GM18517 (cell line): ENCODE data around the gene CC2D1A.

Source experiments
- ATAC-seq: cut with Tn5 transposase; IDR thresholded peaks from one replicate; pipeline ENCODE4 v1.9.1; 2021; ENCODE audit warnings: mild to moderate bottlenecking, moderate library complexity; ENCODE audit not compliant: unreplicated experiment

The CC2D1A gene

GRCh38 chr19:13932911-13933393, 27.0 kb downstream of the CC2D1A start:
- no peak for ATAC-seq

GRCh38 chr19:13934785-13935109, 28.7 kb downstream of the CC2D1A start:
- ATAC-seq = no peak

DNA sequence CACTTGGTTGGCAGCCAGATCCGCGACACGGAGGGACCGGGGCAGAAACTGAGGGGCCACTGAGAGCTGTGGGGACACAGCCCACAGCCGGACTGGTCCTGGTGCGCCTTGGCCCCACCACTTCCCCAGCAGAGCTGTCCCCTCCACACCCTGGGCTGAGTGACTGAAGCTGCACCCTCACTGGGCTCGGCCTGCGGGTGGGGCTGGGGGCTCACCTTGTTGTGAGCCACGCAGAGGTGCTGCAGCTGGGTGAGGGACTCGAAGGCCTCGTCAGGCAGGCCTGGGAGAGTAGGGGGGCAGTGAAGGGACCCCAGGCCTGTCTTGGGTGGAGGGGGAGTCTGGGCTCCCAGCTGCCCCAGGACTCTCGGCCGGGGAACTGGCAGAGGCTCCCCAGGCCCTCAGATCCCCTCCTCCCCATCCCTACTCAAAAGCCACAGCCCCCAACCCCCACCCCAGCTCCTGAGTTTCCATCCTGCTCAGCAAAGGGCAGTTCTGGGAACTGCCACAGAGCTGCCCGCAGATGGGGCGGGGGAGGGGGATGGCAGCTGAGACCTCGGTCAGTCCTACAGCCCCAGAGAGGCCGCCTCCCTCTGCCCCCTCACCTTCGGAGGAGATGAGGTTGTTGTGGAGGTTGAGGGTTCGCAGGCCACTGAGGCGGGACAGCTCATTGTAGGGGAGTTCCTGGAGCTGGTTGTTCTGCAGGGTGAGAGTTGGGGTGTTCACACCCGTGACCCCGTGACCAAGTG, 29.9 kb downstream of the CC2D1A start:
- no peak for ATAC-seq

DNA sequence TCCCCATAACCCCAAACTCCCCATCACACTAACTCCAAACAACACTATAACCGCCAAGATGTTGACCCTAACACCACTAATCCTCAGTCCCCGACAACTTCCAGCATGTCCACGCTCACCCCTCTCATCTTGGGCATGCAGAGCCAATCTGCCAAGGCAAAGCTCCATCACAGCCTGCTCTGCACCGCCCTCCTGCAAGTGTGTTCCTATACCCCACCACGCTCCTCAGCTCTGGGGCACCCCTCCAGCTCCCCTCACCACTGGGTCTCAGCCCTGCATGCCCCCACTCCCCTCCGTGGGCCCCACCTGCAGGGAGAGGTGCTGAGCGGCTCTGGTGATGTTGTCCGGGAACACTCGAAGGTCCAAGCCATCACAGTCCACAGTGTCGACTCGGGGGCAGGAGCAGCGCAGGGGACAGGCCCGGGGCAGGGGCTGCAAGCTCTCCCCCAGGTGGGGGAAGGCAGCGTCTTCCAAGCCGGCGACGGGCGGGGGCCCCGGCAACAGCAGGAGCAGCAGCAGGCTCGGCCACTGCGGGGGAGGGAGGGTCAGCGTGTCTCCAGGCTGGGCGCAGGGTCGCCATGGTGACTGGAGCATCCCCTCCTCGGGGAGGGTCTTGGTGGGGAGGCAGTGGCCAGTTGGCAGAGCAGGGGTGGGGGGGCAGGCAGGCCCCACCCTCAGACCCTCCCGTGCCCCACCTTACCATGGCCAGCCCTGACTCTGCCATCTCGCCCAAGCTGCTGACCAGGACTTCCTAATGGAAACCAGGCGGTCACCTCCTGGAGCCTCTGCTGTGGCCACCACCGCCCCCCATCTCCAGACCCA, 31.7 kb downstream of the CC2D1A start:
- ATAC-seq = no peak

- no peak for ATAC-seq
Observed at GRCh38 chr19:13938301-13939064, 32.5 kb downstream of the CC2D1A start, which contains the start of gene PODNL1. Gene PODNL1 (minus strand): TSS chr19:13938417. CDS start chr19:13938181, 236 bp downstream.

DNA sequence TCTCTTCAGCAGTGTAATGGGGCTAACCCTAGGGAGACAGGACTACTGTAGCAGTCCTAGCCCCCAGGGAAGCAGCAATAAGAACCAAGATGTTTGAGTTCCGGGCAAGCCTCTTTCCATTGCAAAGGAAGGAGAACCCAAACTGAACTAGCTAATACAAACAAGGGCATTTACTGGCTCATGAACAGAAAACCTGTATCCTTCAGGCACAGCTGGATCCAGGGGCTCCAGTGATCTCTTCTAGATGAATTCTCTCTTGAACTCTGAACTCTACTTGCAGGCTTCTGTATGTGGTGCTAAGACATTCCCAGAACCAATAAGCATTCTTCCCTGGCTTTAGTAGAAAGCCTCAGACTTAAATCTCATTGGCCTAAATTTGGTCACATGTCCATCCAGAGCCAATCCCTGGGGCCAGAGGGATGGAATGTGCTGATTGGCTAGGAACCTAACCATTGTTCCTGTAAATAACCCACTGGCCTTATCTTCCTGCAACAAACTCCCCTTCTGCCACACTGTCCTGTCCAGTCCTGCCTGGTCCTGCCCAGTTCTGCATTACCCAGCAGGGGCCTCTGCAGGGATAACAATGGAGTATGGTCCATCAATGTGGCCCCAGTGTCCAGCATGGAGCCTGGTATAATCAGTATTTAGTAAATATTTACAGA, 36.2 kb downstream of the CC2D1A start:
- ATAC-seq = no peak

DNA sequence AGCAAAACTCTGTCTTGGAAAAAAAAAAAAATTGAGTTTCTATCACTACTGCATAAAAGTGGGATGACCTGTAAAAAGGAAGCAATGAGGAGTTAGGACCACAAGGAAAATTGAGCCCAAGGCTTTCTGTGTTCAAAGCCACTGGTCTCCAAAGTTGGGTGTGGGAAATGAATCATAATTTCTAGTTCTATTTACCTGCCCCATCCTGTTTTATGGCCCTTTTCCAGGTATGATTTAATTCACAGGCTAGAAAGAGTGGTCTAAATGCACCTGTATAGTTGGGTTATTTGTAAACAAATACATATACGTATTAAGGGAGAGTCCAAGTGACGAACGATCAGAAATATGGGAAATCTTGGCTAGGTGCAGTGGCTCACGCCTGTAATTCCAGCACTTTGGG, 40.4 kb downstream of the CC2D1A start:
- ATAC-seq = no peak

GRCh38 chr19:13951043-13951442, 45.0 kb downstream of the CC2D1A start:
- no peak for ATAC-seq

- ATAC-seq = peak; percentile 6
Observed at GRCh38 chr19:13951799-13952153, 45.8 kb downstream of the CC2D1A start.

DNA sequence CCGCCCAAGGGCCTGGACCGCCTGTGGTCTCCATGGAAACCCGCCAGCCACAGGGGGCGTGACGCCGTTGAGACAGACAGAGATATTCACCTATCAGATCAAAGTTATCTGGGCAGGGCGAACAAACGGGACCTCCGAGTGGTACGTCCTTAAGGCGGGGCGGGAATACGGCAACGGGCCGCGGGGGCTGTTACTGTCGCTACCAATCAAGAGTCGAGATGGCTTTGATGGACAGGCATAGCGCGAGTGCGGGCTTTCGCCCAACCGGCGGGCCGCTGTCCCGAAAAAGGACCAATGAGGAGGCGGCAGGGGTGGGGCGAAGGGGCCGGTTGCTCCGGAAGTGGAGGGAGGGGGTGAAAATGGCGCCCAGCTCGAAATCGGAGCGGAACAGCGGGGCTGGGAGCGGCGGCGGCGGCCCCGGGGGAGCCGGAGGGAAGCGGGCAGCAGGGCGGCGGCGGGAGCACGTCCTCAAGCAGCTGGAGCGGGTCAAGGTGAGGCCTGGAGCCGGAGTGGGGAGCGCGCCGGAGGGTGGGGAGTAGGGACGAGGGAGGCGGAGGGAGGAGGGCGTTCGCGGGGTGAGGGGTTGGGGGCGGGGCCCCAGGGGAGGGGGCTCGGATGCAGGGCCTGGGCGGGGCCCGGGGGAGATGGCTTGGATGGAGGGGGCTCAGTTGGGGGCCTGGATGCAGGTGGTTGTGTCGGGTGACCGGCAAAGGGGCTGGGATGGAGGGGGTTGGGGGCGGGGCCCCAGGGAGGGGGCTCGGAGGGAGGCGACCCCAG, 46.3 kb downstream of the CC2D1A start, which contains the start of gene DCAF15:
Gene DCAF15, plus strand, starts transcription at position 356 of the 777 bp plus-strand sequence. Its CDS starts 4 bp downstream, at position 360.
- peak; percentile 98 for ATAC-seq

GRCh38 chr19:13952931-13953531, 47.0 kb downstream of the CC2D1A start:
- no peak for ATAC-seq

DNA sequence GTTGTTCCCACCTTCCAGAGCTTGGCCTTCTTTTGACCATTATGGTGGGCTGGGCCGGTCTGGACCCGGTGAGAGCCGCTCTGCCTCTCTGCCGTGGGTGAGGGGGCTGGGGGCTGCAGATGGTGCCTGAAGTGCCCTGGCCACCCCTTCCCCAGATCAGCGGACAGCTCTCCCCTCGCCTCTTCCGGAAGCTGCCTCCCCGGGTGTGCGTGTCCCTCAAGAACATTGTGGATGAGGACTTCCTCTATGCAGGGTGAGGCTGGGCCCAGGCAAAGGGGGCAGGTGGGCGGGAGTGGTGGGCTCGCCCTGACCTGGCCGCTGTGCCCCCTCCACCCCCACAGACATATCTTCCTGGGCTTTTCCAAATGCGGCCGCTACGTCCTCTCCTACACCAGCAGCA, 48.2 kb downstream of the CC2D1A start:
- ATAC-seq = no peak

DNA sequence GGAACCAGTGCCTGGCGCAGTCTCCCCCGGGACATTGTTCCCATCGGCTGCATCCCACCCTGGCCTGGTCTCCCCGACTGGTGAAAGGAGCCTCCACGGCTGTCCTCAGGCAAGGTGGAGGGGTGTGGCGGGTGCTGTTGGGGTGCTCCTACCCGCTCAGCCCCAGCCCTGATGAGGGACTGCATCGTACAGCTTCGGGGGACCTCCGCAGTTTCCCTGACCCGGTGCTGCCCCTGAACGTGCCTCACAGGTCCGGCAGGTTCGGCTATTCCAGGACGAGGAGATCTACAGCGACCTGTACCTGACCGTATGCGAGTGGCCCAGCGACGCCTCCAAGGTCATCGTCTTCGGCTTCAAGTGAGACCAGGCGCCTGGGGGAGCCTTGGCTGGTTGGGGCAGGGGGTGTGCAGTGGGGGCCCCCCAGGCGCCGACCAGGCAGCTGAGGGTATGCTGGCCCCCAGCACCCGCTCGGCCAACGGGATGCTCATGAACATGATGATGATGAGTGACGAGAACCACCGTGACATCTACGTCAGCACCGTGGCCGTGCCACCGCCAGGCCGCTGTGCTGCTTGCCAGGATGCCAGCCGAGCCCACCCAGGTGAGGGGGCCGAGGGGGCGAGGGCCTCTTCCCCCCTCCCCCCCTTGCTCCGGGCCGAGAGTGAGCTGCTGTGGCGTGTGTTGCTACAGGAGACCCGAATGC, 49.8 kb downstream of the CC2D1A start:
- no peak for ATAC-seq

DNA sequence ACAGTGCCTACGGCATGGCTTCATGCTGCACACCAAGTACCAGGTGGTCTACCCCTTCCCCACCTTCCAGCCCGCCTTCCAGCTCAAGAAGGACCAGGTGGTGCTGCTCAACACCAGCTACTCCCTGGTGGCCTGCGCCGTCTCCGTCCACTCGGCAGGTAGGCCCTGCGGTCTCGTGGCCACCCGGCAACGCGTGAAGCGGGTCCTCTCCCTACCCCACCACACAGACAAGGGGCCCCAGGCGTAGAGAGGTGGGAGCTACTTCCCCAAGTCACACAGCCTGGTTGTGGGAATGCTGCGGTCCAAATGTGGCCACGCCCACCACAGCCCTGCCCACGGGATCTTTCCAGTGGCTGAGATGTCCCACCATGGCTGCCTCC, 50.4 kb downstream of the CC2D1A start:
- ATAC-seq = no peak

GRCh38 chr19:13957051-13957450, 51.0 kb downstream of the CC2D1A start:
- no peak for ATAC-seq

DNA sequence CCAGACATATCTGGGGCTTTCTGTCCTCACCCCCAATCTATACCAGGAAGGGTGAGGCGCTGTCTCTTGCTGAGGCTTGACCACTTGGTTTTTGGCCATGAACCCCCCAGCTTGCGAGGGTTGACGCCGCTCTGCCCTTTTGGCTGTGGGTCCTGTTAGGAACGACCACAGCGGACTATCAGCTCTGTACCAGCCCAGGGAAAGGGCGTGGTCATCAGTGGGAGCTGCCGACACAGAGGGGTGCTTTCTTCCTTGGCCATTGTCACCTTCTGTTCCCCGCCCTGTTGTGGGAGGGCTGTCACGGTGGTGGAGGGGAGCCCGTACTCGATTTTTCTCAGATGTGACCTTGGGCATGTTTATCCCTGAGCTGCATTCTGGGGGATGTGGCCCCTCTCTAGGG, 52.0 kb downstream of the CC2D1A start:
- ATAC-seq = no peak

DNA sequence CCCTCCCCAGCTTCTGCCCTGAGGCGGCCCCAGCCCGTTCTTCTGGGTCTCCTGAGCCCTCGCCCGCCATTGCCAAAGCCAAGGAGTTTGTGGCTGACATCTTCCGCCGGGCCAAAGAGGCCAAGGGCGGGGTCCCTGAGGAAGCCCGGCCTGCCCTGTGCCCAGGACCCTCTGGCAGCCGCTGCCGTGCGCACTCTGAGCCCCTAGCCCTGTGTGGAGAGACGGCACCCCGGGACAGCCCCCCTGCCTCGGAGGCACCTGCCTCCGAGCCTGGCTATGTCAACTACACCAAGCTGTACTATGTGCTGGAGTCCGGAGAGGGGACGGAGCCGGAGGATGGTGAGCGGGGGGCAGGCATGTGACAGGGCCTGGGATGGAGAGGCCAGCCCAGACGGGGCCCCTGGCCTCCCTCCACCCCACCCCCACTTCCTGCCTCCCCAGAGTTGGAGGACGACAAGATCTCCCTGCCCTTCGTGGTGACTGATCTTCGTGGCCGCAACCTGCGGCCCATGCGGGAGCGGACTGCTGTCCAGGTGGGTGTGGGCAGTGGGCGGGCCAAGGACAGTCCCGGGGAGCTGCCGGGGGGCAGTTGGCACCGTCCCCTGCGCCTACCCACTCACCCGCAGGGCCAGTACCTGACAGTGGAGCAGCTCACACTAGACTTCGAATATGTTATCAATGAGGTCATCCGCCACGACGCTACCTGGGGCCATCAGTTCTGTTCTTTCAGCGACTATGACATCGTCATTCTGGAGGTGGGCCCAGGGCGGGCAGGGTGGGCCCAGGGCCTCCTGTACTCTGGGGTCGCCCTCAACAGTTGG, 53.4 kb downstream of the CC2D1A start:
- ATAC-seq = no peak
